Stimulated activated CD4-positive, alpha-beta T cell treated with anti-CD3 and anti-CD28 coated beads, Interleukin-1b, Interleukin-23, amount 100 ng/mL, for 48 hours (primary cell): ENCODE data around the gene PABPC1L2B.
"Not testable (repeated sequence)": the region's sequence is repeated elsewhere in the genome, so short reads cannot be mapped to it uniquely, and the experiment has no call there.

Source experiments
- DNase-seq: peaks from one replicate; pipeline ENCODE4 v3.0.0-alpha.2; 2020

The PABPC1L2B gene

GRCh38 chrX:73002733-73003132, at the start of gene PABPC1L2B:
Gene PABPC1L2B (plus strand): TSS chrX:73002939. CDS start chrX:73003643, 704 bp downstream.
- DNase-seq = not testable (repeated sequence)

GRCh38 chrX:72959971-72960370, 42.8 kb upstream of the PABPC1L2B start:
- not testable (repeated sequence) for DNase-seq

GRCh38 chrX:72971859-72972258, 30.9 kb upstream of the PABPC1L2B start:
- not testable (repeated sequence) for DNase-seq

GRCh38 chrX:72974885-72975284, 27.9 kb upstream of the PABPC1L2B start:
- not testable (repeated sequence) for DNase-seq

- not testable (repeated sequence) for DNase-seq
These were observed 21.8 kb upstream of the PABPC1L2B start for GRCh38 chrX:72980894-72981469.

GRCh38 chrX:73004032-73004431, 1.3 kb downstream of the PABPC1L2B start:
- not testable (repeated sequence) for DNase-seq

- DNase-seq = no peak
These were observed 18.8 kb downstream of the PABPC1L2B start for GRCh38 chrX:73021361-73022092.

GRCh38 chrX:73022093-73022445, 19.3 kb downstream of the PABPC1L2B start:
- DNase-seq = not testable (repeated sequence)

GRCh38 chrX:73028876-73029275, 26.1 kb downstream of the PABPC1L2B start:
- no peak for DNase-seq
